Measurements from ENCODE around the gene SASH1.

SASH1 gene

GRCh38 chr6:148502083-148502772, 159.6 kb downstream of the SASH1 start:
- no peak for DNase-seq

GRCh38 chr6:148502773-148503135, 160.1 kb downstream of the SASH1 start:
- DNase-seq, result no peak

- no peak for DNase-seq
Measured at GRCh38 chr6:148503703-148504102, 161.1 kb downstream of the SASH1 start.

GRCh38 chr6:148507774-148508173, 165.1 kb downstream of the SASH1 start:
- no peak for DNase-seq

- no peak for DNase-seq
Measured at GRCh38 chr6:148508401-148509041, 165.9 kb downstream of the SASH1 start.

- no peak for DNase-seq
Measured at GRCh38 chr6:148509119-148509799, 166.6 kb downstream of the SASH1 start.

GRCh38 chr6:148509800-148510581, 167.4 kb downstream of the SASH1 start:
- no peak for DNase-seq

- no peak for DNase-seq
Measured at GRCh38 chr6:148513145-148514071, 170.8 kb downstream of the SASH1 start.

GRCh38 chr6:148514091-148514845, 171.6 kb downstream of the SASH1 start:
- DNase-seq, result no peak

GRCh38 chr6:148516217-148516616, 173.6 kb downstream of the SASH1 start:
- DNase-seq, result no peak

- no peak for DNase-seq
Measured at GRCh38 chr6:148516617-148517016, 174.0 kb downstream of the SASH1 start.

GRCh38 chr6:148517470-148517869, 174.8 kb downstream of the SASH1 start:
- no peak for DNase-seq

- DNase-seq, result no peak
Measured at GRCh38 chr6:148518511-148519156, 176.0 kb downstream of the SASH1 start.

GRCh38 chr6:148520109-148520841, 177.6 kb downstream of the SASH1 start:
- no peak for DNase-seq

- DNase-seq, result no peak
Measured at GRCh38 chr6:148521158-148521557, 178.5 kb downstream of the SASH1 start.

- no peak for DNase-seq
Measured at GRCh38 chr6:148521586-148521985, 178.9 kb downstream of the SASH1 start.

- no peak for DNase-seq
Measured at GRCh38 chr6:148523048-148523447, 180.4 kb downstream of the SASH1 start.

- no peak for DNase-seq
Measured at GRCh38 chr6:148523551-148523950, 180.9 kb downstream of the SASH1 start.

- DNase-seq, result no peak
Measured at GRCh38 chr6:148524471-148524882, 181.8 kb downstream of the SASH1 start.

GRCh38 chr6:148524976-148525375, 182.3 kb downstream of the SASH1 start:
- DNase-seq, result no peak
